MM.1S (cell line): ENCODE results near the gene PPP1R16B.

Source experiments
- CTCF ChIP-seq: fragments of 300-600 bp; sonication (generic); IDR thresholded peaks from 2 replicates; pipeline ENCODE4 v1.5.1; 2016; ENCODE audit warnings: antibody characterized with exemption, low read length, mixed read lengths
- EZH2 ChIP-seq: fragments of 300-600 bp; sonication (generic); optimal IDR thresholded peaks from 2 replicates; pipeline ENCODE3; 2017; ENCODE audit warnings: low read depth, mild to moderate bottlenecking, antibody characterized with exemption, low read length, mixed read lengths
- EZH2phosphoT487 ChIP-seq: fragments of 300-600 bp; sonication (generic); IDR thresholded peaks from 2 replicates; pipeline ENCODE4 v1.6.1; 2018; ENCODE audit warnings: antibody characterized with exemption, low read length

GRCh38 chr20:38805502-38805957, at the start of gene PPP1R16B:
- TF ChIP-seq CTCF = no peak
- no peak for TF ChIP-seq EZH2phosphoT487
- no peak for TF ChIP-seq EZH2
